Upper lobe of left lung (tissue), 6 donors: ENCODE data around the gene HOXC6. TPM values are rescaled to one million over a fixed set of nuclear protein-coding genes. Genes with fewer than 3 reads are reported as not detected.
A peak's percentile ranks its signal among the peaks of the same experiment; 100 is the strongest.

Source experiments
- ATAC-seq, 2 donors: fragments of 200-7000 bp; cut with Tn5 transposase; one replicate each; pipeline ENCODE4 v1.9.1; 2022; ENCODE audit warnings: mild to moderate bottlenecking in 2 of 2, moderate library complexity in 2 of 2; ENCODE audit not compliant: low FRiP score in 2 of 2
- DNase-seq, 2 donors: peaks; one replicate each; pipeline ENCODE4 v3.0.0-alpha.2; 2019 to 2020
- H3K27ac ChIP-seq, 4 donors: fragments of 200-600 bp; sonication (generic); one replicate each; pipeline ENCODE4 v1.5.1; 2016 to 2019
- H3K27me3 ChIP-seq, 4 donors: fragments of 200-600 bp; sonication (generic); one replicate each; pipeline ENCODE4 v1.5.1; 2017 to 2019
- H3K36me3 ChIP-seq, 4 donors: fragments of 200-600 bp; sonication (generic); one replicate each; pipeline ENCODE4 v1.5.1; 2016 to 2019
- H3K4me1 ChIP-seq, 4 donors: fragments of 200-600 bp; sonication (generic); one replicate each; pipeline ENCODE4 v1.5.1; 2018 to 2019
- H3K4me3 ChIP-seq, 4 donors: fragments of 200-600 bp; sonication (generic); one replicate each; pipeline ENCODE4 v1.5.1; 2017 to 2019; ENCODE audit warnings: mild to moderate bottlenecking in 2 of 4, moderate library complexity in 1 of 4
- H3K9me3 ChIP-seq, 4 donors: fragments of 200-600 bp; sonication (generic); one replicate each; pipeline ENCODE4 v1.5.1; 2018 to 2019
- CTCF ChIP-seq, 6 experiments: fragments of 450-650 bp in 4 of 6; fragments of 200-600 bp in 2 of 6; sonication (generic) in 2 of 6; IDR thresholded peaks; one replicate each; pipeline ENCODE4 v1.5.1; 2016 to 2019; ENCODE audit warnings: antibody characterized with exemption in 6 of 6
- EP300 ChIP-seq, 4 donors: sonication (generic); formaldehyde crosslinking; IDR thresholded peaks; one replicate each; pipeline ENCODE4 v1.5.1; 2017; ENCODE audit warnings: antibody characterized with exemption in 4 of 4, control low read depth in 2 of 4
- POLR2A ChIP-seq, 4 donors: fragments of 450-650 bp; IDR thresholded peaks; one replicate each; pipeline ENCODE4 v1.5.1; 2016 to 2017; ENCODE audit warnings: antibody characterized with exemption in 4 of 4, mild to moderate bottlenecking in 2 of 4
- POLR2AphosphoS5 ChIP-seq, 2 donors: sonication (generic); formaldehyde crosslinking; IDR thresholded peaks; one replicate each; pipeline ENCODE4 v1.5.1; 2017; ENCODE audit warnings: antibody characterized with exemption in 2 of 2
- WGBS, 2 donors: methylation state at CpG; one replicate each; pipeline ENCODE4 v1.1.5; 2017 to 2018; 5-methylcytosine and 5-hydroxymethylcytosine counted together
- total RNA-seq, 6 donors: library from RNA; depleted of rRNA in 4 of 6; stranded (reverse); fragments of >200 nt in 4 of 6; gene quantifications; one replicate each; pipeline versions ENCODE4 v1.1.0 to v1.2.1, GENCODE V29; 2016 to 2021
- donor health status: DM: no; HTN: no; CAD: no; lungs with moderate emphysema.
- donor health status: DM: no; HTN: yes; CAD: no; lungs with severe emphysema.

Gene HOXC6
- total RNA-seq, 6 donors from 2014 or later = 0.40 to 0.92 TPM; not detected in 4

GRCh38 chr12:54005531-54005852, 22.7 kb upstream of the HOXC6 start:
- no peak overlapping the region for H3K27ac ChIP-seq
- no peaks in the 10 kb centered on the region for H3K9me3 ChIP-seq
- WGBS, 2 donors = 8 to 12% methylated on average over 12 to 26 of the region's 26 CpGs
- H3K27me3 ChIP-seq = peaks cover 4 to 93% (median 51%) of the 10 kb centered on the region in 4 donors
- ATAC-seq = no peak
- no peaks in the 10 kb centered on the region for H3K36me3 ChIP-seq
- no peak overlapping the region for H3K4me3 ChIP-seq
- no peak for TF ChIP-seq CTCF (IDR thresholded peaks at IDR 0.05)
- no peak for TF ChIP-seq POLR2AphosphoS5 (IDR thresholded peaks at IDR 0.05)
- TF ChIP-seq EP300 (IDR thresholded peaks at IDR 0.05) = no peak
- no peak for TF ChIP-seq POLR2A (IDR thresholded peaks at IDR 0.05)
- peak in 1 of 2 donors; percentile 82 for DNase-seq
- peaks cover 13 to 30% (median 17%) of the 10 kb centered on the region in 4 donors for H3K4me1 ChIP-seq

DNA sequence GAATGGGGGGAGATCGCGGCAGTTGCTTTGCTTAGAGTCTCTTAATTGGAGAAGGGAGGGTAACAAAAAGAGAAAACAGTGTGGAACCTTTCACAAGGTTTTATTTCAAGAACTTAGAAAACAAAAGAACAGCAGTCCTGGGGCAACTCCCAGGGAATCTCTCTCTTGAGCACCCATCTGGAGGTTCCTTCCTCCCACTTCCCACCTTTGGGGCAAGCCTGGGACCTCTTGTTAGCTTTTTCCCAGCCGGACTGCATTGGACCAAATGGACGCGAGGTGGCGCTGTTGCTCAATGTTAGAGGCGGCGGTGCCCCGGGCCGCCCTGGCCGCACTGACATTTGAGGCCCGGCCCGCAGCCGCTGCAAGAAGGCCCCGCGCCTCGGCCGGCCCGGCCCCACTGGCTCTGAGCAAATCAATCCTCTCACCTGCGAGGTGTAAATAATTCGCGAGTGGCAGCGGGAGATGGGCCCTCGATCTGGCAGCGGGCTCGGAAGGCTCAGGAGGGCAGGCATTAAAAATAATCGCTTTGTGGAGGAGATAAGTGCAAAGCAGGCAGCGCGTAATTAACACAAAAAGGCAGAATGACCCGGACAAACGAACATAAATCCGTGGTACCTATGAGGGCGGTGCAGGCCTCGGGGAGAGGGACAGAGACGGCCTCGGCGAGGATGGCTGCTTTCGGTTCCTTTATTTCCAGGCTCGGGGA, 22.2 kb upstream of the HOXC6 start:
- WGBS, 2 donors = 7 to 9% methylated on average over 31 to 37 of the region's 39 CpGs
- TF ChIP-seq POLR2AphosphoS5 (IDR thresholded peaks at IDR 0.05) (no peak), EP300 (IDR thresholded peaks at IDR 0.05) (no peak), POLR2A (IDR thresholded peaks at IDR 0.05) (no peak), CTCF (IDR thresholded peaks at IDR 0.05) (peak; percentile 92 to 96 (median 94))
- DNase-seq = peak; percentile 89 to 93
- H3K4me1 ChIP-seq = peaks cover 12 to 27% (median 15%) of the 10 kb centered on the region in 4 donors
- H3K4me3 ChIP-seq = peak overlapping the region in 3 of 4 donors; percentile 19 to 42 (median 37)
- H3K27me3 ChIP-seq = peaks cover 3 to 93% (median 48%) of the 10 kb centered on the region in 4 donors
- ATAC-seq = peak; percentile 84 to 94
- H3K9me3 ChIP-seq = no peaks in the 10 kb centered on the region
- H3K27ac ChIP-seq = no peak overlapping the region
- no peaks in the 10 kb centered on the region for H3K36me3 ChIP-seq

DNA sequence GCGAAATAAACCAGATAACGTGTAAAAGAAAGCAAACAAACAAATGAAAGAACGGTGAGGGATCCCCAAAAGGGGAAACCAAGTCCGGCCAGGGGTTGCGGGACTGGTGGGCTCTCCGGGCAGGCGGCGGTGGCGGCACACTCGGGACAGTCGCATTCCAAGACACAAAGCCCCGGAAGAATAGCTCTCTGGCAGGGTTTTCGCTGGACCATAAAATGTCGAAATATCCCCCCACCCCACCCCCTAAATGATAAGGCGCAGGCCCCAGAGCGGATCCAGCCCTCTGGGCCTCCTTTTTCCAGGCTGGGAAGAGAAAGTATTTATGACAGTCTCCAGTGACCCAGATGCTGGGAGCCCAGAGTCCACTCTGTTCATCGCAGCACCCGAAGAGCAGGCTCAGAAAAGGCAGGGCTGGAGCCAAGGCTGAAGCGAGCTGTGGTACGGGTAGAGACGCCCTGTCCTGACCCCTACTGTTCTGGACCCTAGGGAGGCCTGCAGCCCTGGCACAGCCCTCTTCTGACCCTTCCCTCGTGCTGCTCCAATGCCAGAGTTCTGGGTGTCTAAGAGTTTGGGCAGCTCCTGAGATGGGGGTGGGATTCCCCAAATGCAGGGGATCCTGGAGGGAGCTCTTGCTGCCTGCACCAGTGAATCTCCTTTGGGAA, 21.6 kb upstream of the HOXC6 start:
- Histone ChIP-seq H3K4me1 (peaks cover 13 to 27% (median 17%) of the 10 kb centered on the region in 4 donors), H3K27ac (no peak overlapping the region), H3K4me3 (peak overlapping the region in 3 of 4 donors; percentile 19 to 42 (median 37)), H3K27me3 (peaks cover 3 to 92% (median 47%) of the 10 kb centered on the region in 4 donors), H3K9me3 (no peaks in the 10 kb centered on the region), H3K36me3 (no peaks in the 10 kb centered on the region)
- 15 to 26% methylated on average over 17 to 22 of the region's 22 CpGs for WGBS, 2 donors
- TF ChIP-seq EP300 (IDR thresholded peaks at IDR 0.05) = no peak
- ATAC-seq (no peak), DNase-seq (peak in 1 of 2 donors; percentile 57)

- TF ChIP-seq POLR2A (IDR thresholded peaks at IDR 0.05) = no peak
- TF ChIP-seq CTCF (IDR thresholded peaks at IDR 0.05) = no peak
- no peak for TF ChIP-seq POLR2AphosphoS5 (IDR thresholded peaks at IDR 0.05)
- TF ChIP-seq EP300 (IDR thresholded peaks at IDR 0.05) = no peak
- no peak overlapping the region for H3K4me3 ChIP-seq
- ATAC-seq (no peak), DNase-seq (no peak)
- H3K36me3 ChIP-seq = no peaks in the 10 kb centered on the region
- WGBS, 2 donors = 25 to 41% methylated on average over 2 of the region's 2 CpGs
- H3K27me3 ChIP-seq = peaks cover 3 to 89% (median 46%) of the 10 kb centered on the region in 4 donors
- H3K9me3 ChIP-seq = no peaks in the 10 kb centered on the region
- H3K27ac ChIP-seq = no peak overlapping the region
- H3K4me1 ChIP-seq = peaks cover 13 to 27% (median 17%) of the 10 kb centered on the region in 4 donors
Observed at GRCh38 chr12:54007538-54008259, 20.5 kb upstream of the HOXC6 start.

DNA sequence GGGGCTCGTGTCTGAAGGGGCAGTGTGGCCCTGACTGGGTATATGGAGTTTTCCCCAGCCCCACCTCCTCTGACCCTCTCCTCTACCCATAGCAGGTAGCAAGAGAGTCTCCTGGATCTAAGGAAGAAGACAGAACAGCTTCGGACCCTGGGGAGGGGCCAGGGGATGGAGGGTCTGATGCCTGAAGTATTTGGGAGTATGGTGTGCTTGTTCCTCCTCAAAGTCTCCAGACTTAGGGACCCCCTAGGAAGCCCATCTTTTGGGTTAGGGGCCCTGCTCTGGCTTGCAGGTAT, 20.0 kb upstream of the HOXC6 start:
- TF ChIP-seq POLR2AphosphoS5 (IDR thresholded peaks at IDR 0.05) = no peak
- no peak for TF ChIP-seq CTCF (IDR thresholded peaks at IDR 0.05)
- TF ChIP-seq EP300 (IDR thresholded peaks at IDR 0.05) = no peak
- no peak for TF ChIP-seq POLR2A (IDR thresholded peaks at IDR 0.05)
- Histone ChIP-seq H3K27ac (no peak overlapping the region), H3K36me3 (no peaks in the 10 kb centered on the region), H3K4me1 (peaks cover 13 to 27% (median 17%) of the 10 kb centered on the region in 4 donors), H3K27me3 (peaks cover 3 to 89% (median 46%) of the 10 kb centered on the region in 4 donors), H3K4me3 (no peak overlapping the region), H3K9me3 (no peaks in the 10 kb centered on the region)
- ATAC-seq (no peak), DNase-seq (no peak)
- 13 to 28% methylated on average over 2 of the region's 2 CpGs for WGBS, 2 donors
